ENCODE results near the gene PPARD. TPM values are rescaled to one million over a fixed set of nuclear protein-coding genes. Genes with fewer than 3 reads are reported as not detected.

PPARD gene
- total and polyA plus RNA-seq, 2 experiments from 2014 or later, result 9.1 to 20.4 TPM

GRCh38 chr6:35377002-35377401, 34.6 kb downstream of the PPARD start:
- no peaks in the 10 kb centered on the region for H4K20me1 ChIP-seq (ENCODE audit: insufficient read depth, poor library complexity, severe bottlenecking)
- H2AFZ ChIP-seq, result no peak overlapping the region
- H3K36me3 ChIP-seq (replicated peaks; ENCODE audit: insufficient read depth, low read depth), result no peaks in the 10 kb centered on the region
- WGBS (ENCODE audit: low lambda C conversion rate, missing lambda C conversion rate), result 81% methylated on average over 7 of the region's 7 CpGs
- TF ChIP-seq EZH2phosphoT487 (IDR thresholded peaks at IDR 0.05; ENCODE audit: low read depth, severe bottlenecking, unreplicated experiment) (no peak), EZH2 (IDR thresholded peaks at IDR 0.05; ENCODE audit: borderline replicate concordance) (no peak), CTCF (IDR thresholded peaks at IDR 0.05; ENCODE audit: poor library complexity) (no peak)
- no peaks in the 10 kb centered on the region for H3K27me3 ChIP-seq
- H3K4me2 ChIP-seq, result no peak overlapping the region
- H3K4me1 ChIP-seq (ENCODE audit: insufficient read depth), result no peaks in the 10 kb centered on the region
- no peaks in the 10 kb centered on the region for H3K9me3 ChIP-seq (ENCODE audit: low read depth)
- no peak overlapping the region for H3K4me3 ChIP-seq
- peaks cover 36% of the 10 kb centered on the region for H3K79me2 ChIP-seq
- DNase-seq (ENCODE audit: low spot score), result no peak
- no peak overlapping the region for H3K27ac ChIP-seq
- H3K9me2 ChIP-seq (replicated peaks; ENCODE audit: insufficient read depth), result no peaks in the 10 kb centered on the region

GRCh38 chr6:35378261-35378660, 35.9 kb downstream of the PPARD start:
- Histone ChIP-seq H2AFZ (no peak overlapping the region), H3K9me2 (replicated peaks; ENCODE audit: insufficient read depth) (no peaks in the 10 kb centered on the region), H3K4me1 (ENCODE audit: insufficient read depth) (no peaks in the 10 kb centered on the region), H3K9me3 (ENCODE audit: low read depth) (no peaks in the 10 kb centered on the region), H3K27me3 (no peaks in the 10 kb centered on the region), H3K79me2 (peaks cover 31% of the 10 kb centered on the region), H3K4me2 (no peak overlapping the region), H3K4me3 (no peak overlapping the region), H3K36me3 (replicated peaks; ENCODE audit: insufficient read depth, low read depth) (no peaks in the 10 kb centered on the region), H3K27ac (no peak overlapping the region), H4K20me1 (ENCODE audit: insufficient read depth, poor library complexity, severe bottlenecking) (no peaks in the 10 kb centered on the region)
- no peak for DNase-seq (ENCODE audit: low spot score)
- WGBS (ENCODE audit: low lambda C conversion rate, missing lambda C conversion rate), result 90% methylated on average over 2 of the region's 2 CpGs
- TF ChIP-seq EZH2 (IDR thresholded peaks at IDR 0.05; ENCODE audit: borderline replicate concordance), result no peak
- no peak for TF ChIP-seq CTCF (IDR thresholded peaks at IDR 0.05; ENCODE audit: poor library complexity)
- TF ChIP-seq EZH2phosphoT487 (IDR thresholded peaks at IDR 0.05; ENCODE audit: low read depth, severe bottlenecking, unreplicated experiment), result no peak

GRCh38 chr6:35381132-35381531, 38.8 kb downstream of the PPARD start:
- Histone ChIP-seq H3K4me1 (ENCODE audit: insufficient read depth) (peaks cover 7% of the 10 kb centered on the region), H3K27me3 (no peaks in the 10 kb centered on the region), H4K20me1 (ENCODE audit: insufficient read depth, poor library complexity, severe bottlenecking) (no peaks in the 10 kb centered on the region), H3K79me2 (peaks cover 21% of the 10 kb centered on the region), H3K9me2 (replicated peaks; ENCODE audit: insufficient read depth) (no peaks in the 10 kb centered on the region), H3K9me3 (ENCODE audit: low read depth) (no peaks in the 10 kb centered on the region), H3K27ac (no peak overlapping the region), H2AFZ (no peak overlapping the region), H3K4me2 (no peak overlapping the region), H3K36me3 (replicated peaks; ENCODE audit: insufficient read depth, low read depth) (no peaks in the 10 kb centered on the region), H3K4me3 (no peak overlapping the region)
- TF ChIP-seq EZH2 (IDR thresholded peaks at IDR 0.05; ENCODE audit: borderline replicate concordance) (no peak), CTCF (IDR thresholded peaks at IDR 0.05; ENCODE audit: poor library complexity) (no peak), EZH2phosphoT487 (IDR thresholded peaks at IDR 0.05; ENCODE audit: low read depth, severe bottlenecking, unreplicated experiment) (no peak)
- WGBS (ENCODE audit: low lambda C conversion rate, missing lambda C conversion rate), result 92% methylated on average over 6 of the region's 6 CpGs
- no peak for DNase-seq (ENCODE audit: low spot score)

GRCh38 chr6:35382015-35382414, 39.7 kb downstream of the PPARD start:
- WGBS (ENCODE audit: low lambda C conversion rate, missing lambda C conversion rate), result 96% methylated on average over 6 of the region's 6 CpGs
- H2AFZ ChIP-seq, result no peak overlapping the region
- no peak for DNase-seq (ENCODE audit: low spot score)
- no peaks in the 10 kb centered on the region for H3K9me3 ChIP-seq (ENCODE audit: low read depth)
- TF ChIP-seq EZH2phosphoT487 (IDR thresholded peaks at IDR 0.05; ENCODE audit: low read depth, severe bottlenecking, unreplicated experiment) (no peak), EZH2 (IDR thresholded peaks at IDR 0.05; ENCODE audit: borderline replicate concordance) (no peak), CTCF (IDR thresholded peaks at IDR 0.05; ENCODE audit: poor library complexity) (no peak)
- no peaks in the 10 kb centered on the region for H3K27me3 ChIP-seq
- peaks cover 11% of the 10 kb centered on the region for H3K4me1 ChIP-seq (ENCODE audit: insufficient read depth)
- no peak overlapping the region for H3K4me3 ChIP-seq
- peaks cover 17% of the 10 kb centered on the region for H3K79me2 ChIP-seq
- H4K20me1 ChIP-seq (ENCODE audit: insufficient read depth, poor library complexity, severe bottlenecking), result no peaks in the 10 kb centered on the region
- no peak overlapping the region for H3K27ac ChIP-seq
- H3K4me2 ChIP-seq, result no peak overlapping the region
- H3K9me2 ChIP-seq (replicated peaks; ENCODE audit: insufficient read depth), result no peaks in the 10 kb centered on the region
- no peaks in the 10 kb centered on the region for H3K36me3 ChIP-seq (replicated peaks; ENCODE audit: insufficient read depth, low read depth)
